ENCODE data around the gene PRPF38A.

The PRPF38A gene

GRCh38 chr1:52427152-52427551 is 22.8 kb downstream of the PRPF38A start:
- Histone ChIP-seq H3K9me3 (ENCODE audit: control insufficient read depth in 1 of 2, low read length in 2 of 2) (no peaks in the 10 kb centered on the region), H3K36me3 (ENCODE audit: control insufficient read depth in 1 of 2, insufficient read depth in 2 of 2, low read length in 2 of 2) (peaks cover 11 to 50% of the 10 kb centered on the region in 2 donors), H3K4me3 (ENCODE audit: low read depth in 1 of 2, low read length in 2 of 2) (no peak overlapping the region), H3K27ac (ENCODE audit: low read length) (no peak overlapping the region), H3K4me1 (ENCODE audit: control insufficient read depth in 1 of 2, insufficient read depth in 2 of 2, low read length in 2 of 2) (no peaks in the 10 kb centered on the region), H3K27me3 (ENCODE audit: low read depth, low read length) (no peaks in the 10 kb centered on the region)

DNA sequence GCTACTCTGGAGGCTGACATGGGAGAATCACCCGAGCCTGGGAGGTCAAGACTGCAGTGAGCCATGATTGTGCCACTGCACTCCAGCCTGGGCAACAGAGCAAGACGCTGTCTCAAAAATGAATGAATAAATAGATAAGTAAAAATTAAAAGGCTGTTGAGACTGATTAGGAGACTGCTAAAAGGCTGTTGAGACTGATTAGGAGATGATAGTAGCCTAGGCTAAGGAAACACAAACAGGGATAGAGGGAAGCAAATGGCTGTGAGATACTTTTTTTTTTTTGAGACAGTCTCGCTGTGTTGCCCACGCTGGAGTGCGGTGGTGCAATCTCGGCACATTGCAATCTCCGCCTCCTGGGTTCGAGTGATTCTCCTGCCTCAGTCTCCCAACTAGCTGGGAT is 28.4 kb downstream of the PRPF38A start:
- Histone ChIP-seq H3K27me3 (ENCODE audit: low read depth, low read length) (no peaks in the 10 kb centered on the region), H3K4me1 (ENCODE audit: control insufficient read depth in 1 of 2, insufficient read depth in 2 of 2, low read length in 2 of 2) (no peaks in the 10 kb centered on the region), H3K36me3 (ENCODE audit: control insufficient read depth in 1 of 2, insufficient read depth in 2 of 2, low read length in 2 of 2) (peaks cover 20 to 61% of the 10 kb centered on the region in 2 donors), H3K9me3 (ENCODE audit: control insufficient read depth in 1 of 2, low read length in 2 of 2) (no peaks in the 10 kb centered on the region), H3K4me3 (ENCODE audit: low read depth in 1 of 2, low read length in 2 of 2) (no peak overlapping the region), H3K27ac (ENCODE audit: low read length) (no peak overlapping the region)

GRCh38 chr1:52435211-52435610 is 30.8 kb downstream of the PRPF38A start:
- H3K27me3 ChIP-seq (ENCODE audit: low read depth, low read length), result no peaks in the 10 kb centered on the region
- H3K27ac ChIP-seq (ENCODE audit: low read length), result no peak overlapping the region
- H3K9me3 ChIP-seq (ENCODE audit: control insufficient read depth in 1 of 2, low read length in 2 of 2), result no peaks in the 10 kb centered on the region
- H3K4me1 ChIP-seq (ENCODE audit: control insufficient read depth in 1 of 2, insufficient read depth in 2 of 2, low read length in 2 of 2), result no peaks in the 10 kb centered on the region
- H3K4me3 ChIP-seq (ENCODE audit: low read depth in 1 of 2, low read length in 2 of 2), result no peak overlapping the region
- H3K36me3 ChIP-seq (ENCODE audit: control insufficient read depth in 1 of 2, insufficient read depth in 2 of 2, low read length in 2 of 2), result peaks cover 31 to 60% of the 10 kb centered on the region in 2 donors

DNA sequence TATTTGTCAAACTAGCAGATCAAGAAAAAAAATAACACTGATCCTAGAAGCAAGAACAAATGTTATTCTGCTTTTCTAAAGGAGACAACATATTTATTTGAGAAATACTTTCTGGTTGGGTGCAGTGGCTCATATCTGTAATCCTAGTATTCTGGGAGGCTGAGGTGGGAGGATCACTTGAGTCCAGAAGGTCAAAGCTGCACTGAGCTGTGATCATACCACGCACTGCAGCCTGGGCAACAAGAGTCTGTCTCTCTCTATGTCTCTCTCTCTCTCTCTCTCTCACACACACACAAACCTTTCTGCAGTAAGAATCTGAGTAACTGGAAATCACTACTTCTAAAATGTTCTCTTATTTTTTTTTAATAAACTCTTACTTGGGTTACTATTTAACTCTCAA is 31.2 kb downstream of the PRPF38A start:
- no peaks in the 10 kb centered on the region for H3K27me3 ChIP-seq (ENCODE audit: low read depth, low read length)
- no peaks in the 10 kb centered on the region for H3K4me1 ChIP-seq (ENCODE audit: control insufficient read depth in 1 of 2, insufficient read depth in 2 of 2, low read length in 2 of 2)
- peaks cover 30 to 56% of the 10 kb centered on the region in 2 donors for H3K36me3 ChIP-seq (ENCODE audit: control insufficient read depth in 1 of 2, insufficient read depth in 2 of 2, low read length in 2 of 2)
- no peak overlapping the region for H3K27ac ChIP-seq (ENCODE audit: low read length)
- H3K4me3 ChIP-seq (ENCODE audit: low read depth in 1 of 2, low read length in 2 of 2), result no peak overlapping the region
- no peaks in the 10 kb centered on the region for H3K9me3 ChIP-seq (ENCODE audit: control insufficient read depth in 1 of 2, low read length in 2 of 2)

GRCh38 chr1:52436817-52437216 is 32.4 kb downstream of the PRPF38A start:
- H3K27me3 ChIP-seq (ENCODE audit: low read depth, low read length), result no peaks in the 10 kb centered on the region

DNA sequence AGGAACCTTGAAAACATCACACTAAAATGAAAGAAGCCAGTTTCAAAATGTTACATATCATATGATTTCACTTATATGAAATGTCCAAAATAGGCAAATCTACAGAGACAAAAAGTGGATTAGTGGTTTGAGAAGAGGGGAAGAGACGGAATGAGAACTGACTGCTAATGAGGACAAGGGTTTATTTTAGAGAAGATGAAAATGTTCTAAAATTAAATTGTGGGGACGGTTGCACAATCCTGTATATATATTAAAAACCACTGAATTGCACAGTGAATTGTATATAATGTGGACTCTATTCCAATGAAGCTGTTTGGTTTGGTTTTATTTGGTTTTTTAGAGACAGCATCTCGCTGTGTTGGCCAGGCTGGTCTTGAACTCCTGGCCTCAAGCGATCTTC is 35.6 kb downstream of the PRPF38A start:
- Histone ChIP-seq H3K27ac (ENCODE audit: low read length) (no peak overlapping the region), H3K4me1 (ENCODE audit: control insufficient read depth in 1 of 2, insufficient read depth in 2 of 2, low read length in 2 of 2) (no peaks in the 10 kb centered on the region), H3K9me3 (ENCODE audit: control insufficient read depth in 1 of 2, low read length in 2 of 2) (no peaks in the 10 kb centered on the region), H3K36me3 (ENCODE audit: control insufficient read depth in 1 of 2, insufficient read depth in 2 of 2, low read length in 2 of 2) (peaks cover 25 to 41% of the 10 kb centered on the region in 2 donors), H3K4me3 (ENCODE audit: low read depth in 1 of 2, low read length in 2 of 2) (no peak overlapping the region), H3K27me3 (ENCODE audit: low read depth, low read length) (no peaks in the 10 kb centered on the region)

More at GRCh38 chr1:52436817-52437216, 32.4 kb downstream of the PRPF38A start:
- peaks cover 24 to 50% of the 10 kb centered on the region in 2 donors for H3K36me3 ChIP-seq (ENCODE audit: control insufficient read depth in 1 of 2, insufficient read depth in 2 of 2, low read length in 2 of 2)
- no peak overlapping the region for H3K27ac ChIP-seq (ENCODE audit: low read length)
- no peaks in the 10 kb centered on the region for H3K4me1 ChIP-seq (ENCODE audit: control insufficient read depth in 1 of 2, insufficient read depth in 2 of 2, low read length in 2 of 2)
- H3K4me3 ChIP-seq (ENCODE audit: low read depth in 1 of 2, low read length in 2 of 2), result no peak overlapping the region
- H3K9me3 ChIP-seq (ENCODE audit: control insufficient read depth in 1 of 2, low read length in 2 of 2), result no peaks in the 10 kb centered on the region

DNA sequence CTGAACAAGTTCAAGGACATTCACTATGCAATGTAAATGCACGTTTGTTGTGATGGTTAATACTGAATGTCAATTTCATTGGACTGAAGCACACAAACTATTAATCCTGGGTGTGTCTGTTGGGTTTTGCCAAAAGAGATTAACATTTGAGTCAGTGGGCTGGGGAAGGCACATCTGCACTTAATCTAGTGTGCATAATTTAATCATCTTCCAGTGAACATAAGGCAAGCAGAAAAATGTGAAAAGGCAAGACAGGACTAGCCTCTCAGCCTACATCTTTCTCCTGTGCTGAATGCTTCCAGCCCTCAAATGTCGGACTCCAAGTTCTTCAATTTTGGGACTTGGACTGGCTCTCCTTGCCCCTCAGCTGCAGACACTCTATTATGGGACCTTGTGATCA is 40.1 kb downstream of the PRPF38A start:
- Histone ChIP-seq H3K4me3 (ENCODE audit: low read depth in 1 of 2, low read length in 2 of 2) (no peak overlapping the region), H3K27ac (ENCODE audit: low read length) (no peak overlapping the region), H3K27me3 (ENCODE audit: low read depth, low read length) (no peaks in the 10 kb centered on the region), H3K36me3 (ENCODE audit: control insufficient read depth in 1 of 2, insufficient read depth in 2 of 2, low read length in 2 of 2) (peaks cover 18 to 41% of the 10 kb centered on the region in 2 donors), H3K9me3 (ENCODE audit: control insufficient read depth in 1 of 2, low read length in 2 of 2) (no peaks in the 10 kb centered on the region), H3K4me1 (ENCODE audit: control insufficient read depth in 1 of 2, insufficient read depth in 2 of 2, low read length in 2 of 2) (no peaks in the 10 kb centered on the region)

DNA sequence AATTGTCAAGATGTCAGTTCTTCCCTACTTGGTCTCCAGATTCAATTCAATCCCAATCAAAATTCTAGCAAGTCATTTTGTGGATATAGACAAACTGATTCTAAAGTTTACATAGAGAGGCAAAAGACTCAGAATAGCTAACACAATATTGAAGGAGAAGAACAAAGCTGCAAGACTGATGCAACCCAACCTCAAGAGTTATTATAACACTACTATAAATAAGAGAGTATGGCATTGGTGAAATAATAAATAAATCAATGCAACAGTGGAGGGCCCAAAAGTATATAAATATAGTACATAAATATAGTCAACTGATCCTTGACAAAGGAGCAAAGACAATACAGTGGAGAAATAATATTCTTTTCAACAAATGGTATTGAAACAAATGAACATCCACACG is 49.7 kb downstream of the PRPF38A start:
- Histone ChIP-seq H3K9me3 (ENCODE audit: control insufficient read depth in 1 of 2, low read length in 2 of 2) (no peaks in the 10 kb centered on the region), H3K27me3 (ENCODE audit: low read depth, low read length) (no peaks in the 10 kb centered on the region), H3K27ac (ENCODE audit: low read length) (no peak overlapping the region), H3K4me1 (ENCODE audit: control insufficient read depth in 1 of 2, insufficient read depth in 2 of 2, low read length in 2 of 2) (no peaks in the 10 kb centered on the region), H3K4me3 (ENCODE audit: low read depth in 1 of 2, low read length in 2 of 2) (no peak overlapping the region), H3K36me3 (ENCODE audit: control insufficient read depth in 1 of 2, insufficient read depth in 2 of 2, low read length in 2 of 2) (peaks cover 6 to 7% of the 10 kb centered on the region in 2 donors)

GRCh38 chr1:52454779-52455178 is 50.4 kb downstream of the PRPF38A start:
- Histone ChIP-seq H3K27me3 (ENCODE audit: low read depth, low read length) (no peaks in the 10 kb centered on the region), H3K27ac (ENCODE audit: low read length) (no peak overlapping the region), H3K4me1 (ENCODE audit: control insufficient read depth in 1 of 2, insufficient read depth in 2 of 2, low read length in 2 of 2) (no peaks in the 10 kb centered on the region), H3K36me3 (ENCODE audit: control insufficient read depth in 1 of 2, insufficient read depth in 2 of 2, low read length in 2 of 2) (peaks cover 6 to 7% of the 10 kb centered on the region in 2 donors), H3K9me3 (ENCODE audit: control insufficient read depth in 1 of 2, low read length in 2 of 2) (no peaks in the 10 kb centered on the region), H3K4me3 (ENCODE audit: low read depth in 1 of 2, low read length in 2 of 2) (no peak overlapping the region)

DNA sequence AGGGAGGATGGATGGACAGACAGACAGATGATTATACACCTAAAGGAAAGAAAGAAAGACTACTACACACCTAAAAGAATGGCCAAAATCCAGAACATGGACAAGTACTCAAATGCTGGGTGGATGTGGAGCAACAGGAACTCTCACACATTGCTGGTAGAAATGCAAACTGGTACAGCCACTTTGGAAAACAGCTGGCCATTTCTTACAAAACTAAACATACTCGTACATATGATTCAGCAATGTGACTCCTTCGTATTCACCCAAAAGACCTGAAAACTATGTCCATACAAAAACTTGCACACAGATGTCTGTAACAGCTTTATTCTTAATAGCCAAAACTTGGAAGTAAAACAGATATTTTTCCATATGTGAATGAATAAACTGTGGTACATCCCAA is 51.3 kb downstream of the PRPF38A start:
- Histone ChIP-seq H3K4me3 (ENCODE audit: low read depth in 1 of 2, low read length in 2 of 2) (no peak overlapping the region), H3K9me3 (ENCODE audit: control insufficient read depth in 1 of 2, low read length in 2 of 2) (no peaks in the 10 kb centered on the region), H3K36me3 (ENCODE audit: control insufficient read depth in 1 of 2, insufficient read depth in 2 of 2, low read length in 2 of 2) (peaks cover 6 to 7% of the 10 kb centered on the region in 2 donors), H3K27ac (ENCODE audit: low read length) (no peak overlapping the region), H3K27me3 (ENCODE audit: low read depth, low read length) (no peaks in the 10 kb centered on the region), H3K4me1 (ENCODE audit: control insufficient read depth in 1 of 2, insufficient read depth in 2 of 2, low read length in 2 of 2) (no peaks in the 10 kb centered on the region)

- Histone ChIP-seq H3K4me3 (ENCODE audit: low read depth in 1 of 2, low read length in 2 of 2) (no peak overlapping the region), H3K4me1 (ENCODE audit: control insufficient read depth in 1 of 2, insufficient read depth in 2 of 2, low read length in 2 of 2) (no peaks in the 10 kb centered on the region), H3K27me3 (ENCODE audit: low read depth, low read length) (no peaks in the 10 kb centered on the region), H3K27ac (ENCODE audit: low read length) (no peak overlapping the region), H3K9me3 (ENCODE audit: control insufficient read depth in 1 of 2, low read length in 2 of 2) (no peaks in the 10 kb centered on the region), H3K36me3 (ENCODE audit: control insufficient read depth in 1 of 2, insufficient read depth in 2 of 2, low read length in 2 of 2) (peaks cover 0 to 6% of the 10 kb centered on the region in 2 donors)
These were observed 56.3 kb downstream of the PRPF38A start for GRCh38 chr1:52460694-52461093.

- Histone ChIP-seq H3K4me3 (ENCODE audit: low read depth in 1 of 2, low read length in 2 of 2) (no peak overlapping the region), H3K4me1 (ENCODE audit: control insufficient read depth in 1 of 2, insufficient read depth in 2 of 2, low read length in 2 of 2) (no peaks in the 10 kb centered on the region), H3K9me3 (ENCODE audit: control insufficient read depth in 1 of 2, low read length in 2 of 2) (no peaks in the 10 kb centered on the region), H3K27ac (ENCODE audit: low read length) (no peak overlapping the region), H3K27me3 (ENCODE audit: low read depth, low read length) (no peaks in the 10 kb centered on the region), H3K36me3 (ENCODE audit: control insufficient read depth in 1 of 2, insufficient read depth in 2 of 2, low read length in 2 of 2) (peaks cover 0 to 6% of the 10 kb centered on the region in 2 donors)
These were observed 57.4 kb downstream of the PRPF38A start for GRCh38 chr1:52461821-52462220.

Measured in muscle layer of duodenum (tissue), 2 donors.